Activated naive CD4-positive, alpha-beta T cell treated with anti-CD3 and anti-CD28 coated beads for 36 hours (primary cell): ENCODE measurements around the gene APBA2. TPM values are rescaled to one million over a fixed set of nuclear protein-coding genes. Genes with fewer than 3 reads are reported as not detected.

Experiments used
- CTCF ChIA-PET: fragments of 350-600 bp; sonication (Branson Sonifier 250); formaldehyde crosslinking; loops from one replicate; lab custom pipeline; 2021; ENCODE audit warnings: antibody characterized with exemption; lab: Charles Lee
- DNase-seq: peaks from one replicate; pipeline ENCODE4 v3.0.0-alpha.2; 2020
- H3K27ac Mint-ChIP-seq: one replicate; pipeline ENCODE4 v1.8.0; 2021; ENCODE audit warnings: mild to moderate bottlenecking, mixed read lengths
- H3K27me3 Mint-ChIP-seq: one replicate; pipeline ENCODE4 v1.8.0; 2021; ENCODE audit warnings: low read depth, mixed read lengths
- H3K36me3 Mint-ChIP-seq: one replicate; pipeline ENCODE4 v1.8.0; 2021; ENCODE audit warnings: low read depth, mixed read lengths
- H3K4me1 Mint-ChIP-seq: one replicate; pipeline ENCODE4 v1.8.0; 2021; ENCODE audit warnings: low read depth, mixed read lengths
- H3K4me3 Mint-ChIP-seq: one replicate; pipeline ENCODE4 v1.8.0; 2021; ENCODE audit warnings: mild to moderate bottlenecking, moderate library complexity, mixed read lengths
- H3K9me3 Mint-ChIP-seq: one replicate; pipeline ENCODE4 v1.8.0; 2021; ENCODE audit warnings: mixed read lengths
- intact Hi-C: fragments of 100-400 bp; cut with micrococcal nuclease; formaldehyde crosslinking; loops from one replicate; pipeline ENCODE4 v1.15.1; 2023
- total RNA-seq, 2 experiments: library from RNA; stranded (reverse); gene quantifications; one replicate each; pipeline ENCODE4 v1.2.3, GENCODE V29; 2021

The APBA2 gene
- total RNA-seq, 2 experiments from 2014 or later: 16.2 to 18.3 TPM

- peak; percentile 66 for DNase-seq
- intact Hi-C loops: loop anchor here (10.0 kb wide), 2 partner anchors 435 to 605 kb away; a partner anchor contains a TSS
- H3K36me3 Mint-ChIP-seq: no peaks in the 10 kb centered on the region
- H3K27ac Mint-ChIP-seq: no peak overlapping the region
- peak overlapping the region; percentile 9 for H3K4me3 Mint-ChIP-seq
- no peaks in the 10 kb centered on the region for H3K9me3 Mint-ChIP-seq
- peaks cover 48% of the 10 kb centered on the region for H3K27me3 Mint-ChIP-seq
- H3K4me1 Mint-ChIP-seq: peaks cover 9% of the 10 kb centered on the region
- CTCF ChIA-PET: interaction anchor here (0.6 to 2.1 kb wide), 20 partner anchors 10 to 407 kb away, joined by 3 to 9 read pairs (median 4); no protein-coding TSS in a partner anchor
Observed at GRCh38 chr15:29139540-29140459, 254.0 kb downstream of the APBA2 start.

DNA sequence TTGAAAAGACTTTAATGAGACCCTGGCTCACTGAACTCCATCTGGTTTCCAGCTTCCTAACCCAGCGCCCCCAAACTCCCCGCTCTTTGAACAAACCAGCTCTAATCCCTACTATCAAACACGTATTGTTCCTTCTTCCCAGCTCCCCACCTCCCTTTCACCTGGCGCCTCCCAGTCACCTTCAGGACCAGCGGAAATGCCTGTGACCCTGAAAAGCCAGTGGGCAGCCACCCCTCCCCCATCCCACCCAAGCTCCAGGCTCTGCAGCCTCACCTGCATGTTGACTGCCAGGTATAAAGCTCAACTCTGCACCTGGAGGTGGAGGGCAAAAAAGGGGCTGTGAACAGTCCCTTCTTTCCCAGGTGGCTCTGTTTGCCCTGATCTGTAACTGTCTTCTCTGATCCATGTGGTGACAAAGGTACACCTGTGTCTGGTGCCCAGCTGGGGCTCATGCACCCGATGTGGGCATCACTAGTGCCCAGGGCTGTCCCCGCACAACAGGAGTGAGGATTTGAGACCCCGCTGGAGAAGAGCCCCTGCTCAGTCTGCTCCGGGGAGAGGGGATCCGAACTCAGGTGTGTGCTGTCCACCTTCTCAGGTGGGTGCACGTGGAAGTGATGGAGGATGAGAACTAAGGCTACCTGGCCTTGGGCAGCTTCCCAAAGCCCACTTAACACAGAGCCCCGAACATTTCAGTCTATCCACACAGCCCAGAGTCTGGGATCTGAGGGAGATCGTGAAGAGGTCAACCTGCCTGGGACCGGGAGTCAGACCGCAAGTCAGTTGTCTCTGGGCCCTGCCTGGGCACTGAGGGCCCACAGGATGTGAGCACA lies 254.9 kb downstream of the APBA2 start:
- CTCF ChIA-PET: interaction anchor here (0.6 to 2.1 kb wide), 20 partner anchors 11 to 406 kb away, joined by 3 to 9 read pairs (median 4); no protein-coding TSS in a partner anchor
- H3K27ac Mint-ChIP-seq: no peak overlapping the region
- H3K9me3 Mint-ChIP-seq: no peaks in the 10 kb centered on the region
- peaks cover 9% of the 10 kb centered on the region for H3K4me1 Mint-ChIP-seq
- no peaks in the 10 kb centered on the region for H3K36me3 Mint-ChIP-seq
- peaks cover 44% of the 10 kb centered on the region for H3K27me3 Mint-ChIP-seq
- H3K4me3 Mint-ChIP-seq: no peak overlapping the region
- intact Hi-C loops: loop anchor here (10.0 kb wide), 1 partner anchor 434 kb away; a partner anchor contains a TSS
- no peak for DNase-seq

- peaks cover 9% of the 10 kb centered on the region for H3K4me1 Mint-ChIP-seq
- H3K27ac Mint-ChIP-seq: no peak overlapping the region
- peaks cover 44% of the 10 kb centered on the region for H3K27me3 Mint-ChIP-seq
- no peak for DNase-seq
- intact Hi-C loops: loop anchor here (10.0 kb wide), 1 partner anchor 433 kb away; a partner anchor contains a TSS
- H3K36me3 Mint-ChIP-seq: no peaks in the 10 kb centered on the region
- H3K4me3 Mint-ChIP-seq: no peak overlapping the region
- H3K9me3 Mint-ChIP-seq: no peaks in the 10 kb centered on the region
- CTCF ChIA-PET: interaction anchor here (0.7 kb wide), 1 partner anchor 39 kb away, joined by 3 read pairs; no protein-coding TSS in a partner anchor
Observed at GRCh38 chr15:29141308-29142128, 255.7 kb downstream of the APBA2 start.

DNA sequence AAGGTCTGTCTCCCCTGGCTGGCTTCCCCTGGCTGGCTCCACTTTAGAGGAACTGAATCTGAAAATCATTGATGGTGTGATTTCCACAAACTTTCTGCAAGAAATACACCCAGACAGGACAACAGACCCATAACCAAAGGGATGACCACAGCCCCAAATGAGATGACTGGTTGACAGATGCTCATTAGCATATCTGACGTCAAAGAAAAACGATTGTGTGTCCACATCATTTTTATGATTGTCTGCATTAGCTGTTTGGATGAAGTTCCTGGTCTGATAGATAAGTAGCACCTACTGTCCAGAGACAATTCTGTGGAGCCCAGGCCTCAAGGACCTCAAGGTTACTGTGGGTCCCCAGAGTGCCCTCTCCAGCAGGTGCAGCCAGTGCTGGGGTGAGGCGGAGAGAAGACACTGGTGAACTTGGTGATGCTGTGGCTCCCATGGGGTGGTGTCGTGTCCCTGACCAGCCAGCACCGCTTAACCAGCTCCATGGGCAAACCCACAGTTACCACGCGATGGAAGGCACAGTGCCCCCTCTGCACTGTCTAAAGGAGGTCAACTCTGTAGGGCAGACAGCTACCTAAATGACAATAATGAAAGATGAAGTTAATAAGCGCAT lies 256.5 kb downstream of the APBA2 start:
- CTCF ChIA-PET: no interaction called here
- DNase-seq: no peak
- H3K4me1 Mint-ChIP-seq: peaks cover 9% of the 10 kb centered on the region
- H3K36me3 Mint-ChIP-seq: no peaks in the 10 kb centered on the region
- H3K9me3 Mint-ChIP-seq: no peaks in the 10 kb centered on the region
- no peak overlapping the region for H3K4me3 Mint-ChIP-seq
- H3K27me3 Mint-ChIP-seq: peaks cover 38% of the 10 kb centered on the region
- no peak overlapping the region for H3K27ac Mint-ChIP-seq
- intact Hi-C loops: loop anchor here (10.0 kb wide), 1 partner anchor 433 kb away; a partner anchor contains a TSS

- no peak for DNase-seq
- Mint-ChIP-seq H3K27me3 (peaks cover 31% of the 10 kb centered on the region), H3K9me3 (no peaks in the 10 kb centered on the region), H3K36me3 (no peaks in the 10 kb centered on the region), H3K4me3 (no peak overlapping the region), H3K4me1 (peaks cover 9% of the 10 kb centered on the region), H3K27ac (no peak overlapping the region)
- CTCF ChIA-PET: no interaction called here
- intact Hi-C loops: loop anchor here (10.0 kb wide), 1 partner anchor 432 kb away; a partner anchor contains a TSS
Observed at GRCh38 chr15:29143293-29143692, 257.5 kb downstream of the APBA2 start.

DNA sequence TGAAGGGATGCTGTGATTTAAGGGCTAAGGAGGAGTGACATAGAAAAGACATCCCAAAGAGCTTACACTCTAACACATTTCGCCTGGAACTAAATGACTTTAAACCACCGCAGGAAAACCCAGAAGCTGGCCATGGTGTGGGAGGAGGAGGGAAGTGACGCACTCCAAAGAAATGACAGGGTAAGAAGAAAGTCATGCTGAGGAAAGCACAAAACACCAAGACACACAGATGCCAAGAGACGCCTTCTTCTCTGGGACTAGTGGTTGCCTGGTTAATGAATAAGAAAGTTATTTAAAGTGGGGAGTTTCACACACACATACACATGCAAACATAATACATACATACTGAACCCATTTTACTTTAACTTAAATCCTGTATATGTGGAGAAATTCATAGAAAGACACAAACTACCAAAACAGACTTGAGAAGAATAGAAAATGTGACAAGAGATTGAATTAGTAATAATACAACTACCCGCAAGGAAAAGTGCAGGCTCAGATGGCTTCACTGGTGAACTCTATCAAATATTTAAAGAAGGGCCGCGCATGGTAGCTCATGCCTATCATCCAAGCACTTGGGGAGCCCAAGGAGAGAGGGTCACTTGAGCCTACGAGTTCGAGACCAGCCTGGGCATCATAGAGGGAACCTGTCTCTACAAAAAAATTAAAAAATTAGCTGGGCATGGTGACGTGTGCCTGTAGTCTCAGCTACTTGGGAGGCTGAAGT lies 258.3 kb downstream of the APBA2 start:
- Mint-ChIP-seq H3K27me3 (peaks cover 26% of the 10 kb centered on the region), H3K4me1 (peaks cover 6% of the 10 kb centered on the region), H3K36me3 (no peaks in the 10 kb centered on the region), H3K4me3 (no peak overlapping the region), H3K9me3 (no peaks in the 10 kb centered on the region), H3K27ac (no peak overlapping the region)
- intact Hi-C loops: loop anchor here (10.0 kb wide), 1 partner anchor 431 kb away; a partner anchor contains a TSS
- CTCF ChIA-PET: no interaction called here
- DNase-seq: no peak

- no peak overlapping the region for H3K27ac Mint-ChIP-seq
- H3K9me3 Mint-ChIP-seq: peaks cover 7% of the 10 kb centered on the region
- H3K4me3 Mint-ChIP-seq: no peak overlapping the region
- intact Hi-C loops: loop anchor here (10.0 kb wide), 1 partner anchor 425 kb away; a partner anchor contains a TSS
- H3K27me3 Mint-ChIP-seq: peaks cover 3% of the 10 kb centered on the region
- no peak for DNase-seq
- H3K4me1 Mint-ChIP-seq: no peaks in the 10 kb centered on the region
- no peaks in the 10 kb centered on the region for H3K36me3 Mint-ChIP-seq
- CTCF ChIA-PET: no interaction called here
Observed at GRCh38 chr15:29149738-29150075, 263.9 kb downstream of the APBA2 start.

- Mint-ChIP-seq H3K27ac (no peak overlapping the region), H3K4me1 (no peaks in the 10 kb centered on the region), H3K36me3 (no peaks in the 10 kb centered on the region), H3K4me3 (no peak overlapping the region), H3K9me3 (peaks cover 7% of the 10 kb centered on the region), H3K27me3 (peaks cover 8% of the 10 kb centered on the region)
- CTCF ChIA-PET: no interaction called here
- intact Hi-C loops: no loop called here
- no peak for DNase-seq
Observed at GRCh38 chr15:29150515-29151483, 265.0 kb downstream of the APBA2 start.

GRCh38 chr15:29151484-29151857 lies 265.7 kb downstream of the APBA2 start:
- no peak for DNase-seq
- peaks cover 7% of the 10 kb centered on the region for H3K9me3 Mint-ChIP-seq
- no peak overlapping the region for H3K4me3 Mint-ChIP-seq
- intact Hi-C loops: no loop called here
- CTCF ChIA-PET: no interaction called here
- H3K4me1 Mint-ChIP-seq: no peaks in the 10 kb centered on the region
- no peak overlapping the region for H3K27ac Mint-ChIP-seq
- peaks cover 12% of the 10 kb centered on the region for H3K27me3 Mint-ChIP-seq
- H3K36me3 Mint-ChIP-seq: no peaks in the 10 kb centered on the region

GRCh38 chr15:29156521-29156920 lies 270.7 kb downstream of the APBA2 start:
- Mint-ChIP-seq H3K36me3 (no peaks in the 10 kb centered on the region), H3K27ac (no peak overlapping the region), H3K27me3 (peaks cover 22% of the 10 kb centered on the region), H3K9me3 (peaks cover 7% of the 10 kb centered on the region), H3K4me3 (no peak overlapping the region), H3K4me1 (peaks cover 3% of the 10 kb centered on the region)
- intact Hi-C loops: no loop called here
- no peak for DNase-seq
- CTCF ChIA-PET: no interaction called here
